Testis (tissue), 3 donors: ENCODE measurements around the gene RBM20. TPM values are rescaled to one million over a fixed set of nuclear protein-coding genes. Genes with fewer than 3 reads are reported as not detected.

ENCODE experiments used
- DNase-seq: peaks from one replicate; pipeline ENCODE4 v3.0.0-alpha.2; 2019
- H3K27ac ChIP-seq, 2 donors: fragments of 200-600 bp; sonication (generic); one replicate each; pipeline ENCODE4 v1.5.1; 2019
- H3K27me3 ChIP-seq: fragments of 200-600 bp; sonication (generic); one replicate; pipeline ENCODE4 v1.5.1; 2019
- H3K36me3 ChIP-seq: fragments of 200-600 bp; sonication (generic); one replicate; pipeline ENCODE4 v1.5.1; 2017; ENCODE audit warnings: low read depth; ENCODE audit errors: missing control alignments
- H3K4me1 ChIP-seq: fragments of 200-600 bp; sonication (generic); one replicate; pipeline ENCODE4 v1.5.1; 2019
- H3K4me3 ChIP-seq, 2 donors: fragments of 200-600 bp; sonication (generic); one replicate each; pipeline ENCODE4 v1.5.1; 2017 to 2019
- H3K9me3 ChIP-seq: fragments of 200-600 bp; sonication (generic); one replicate; pipeline ENCODE4 v1.5.1; 2017
- POLR2A ChIP-seq: fragments of 450-650 bp; IDR thresholded peaks from one replicate; pipeline ENCODE4 v1.6.1; 2017; ENCODE audit warnings: antibody characterized with exemption, mild to moderate bottlenecking, moderate library complexity
- WGBS, 2 donors: methylation state at CpG; one replicate each; pipeline ENCODE4 v1.1.5; 2018; 5-methylcytosine and 5-hydroxymethylcytosine counted together
- intact Hi-C: fragments of 100-400 bp; cut with DNase I; formaldehyde crosslinking; loops from one replicate; pipeline ENCODE4 v1.15.1; 2023; ENCODE audit warnings: low total_unique reads
- polyA plus RNA-seq: library from polyadenylated mRNA; stranded (reverse); fragments of 350-450 nt; fragmentation: Illumina TruSeq; extraction: RNeasy Lipid Tissue Mini Kit (QIAGEN cat#74804); gene quantifications from one replicate; pipeline ENCODE4 v1.2.3, GENCODE V29; 2014; ENCODE audit warnings: low read depth, low replicate concordance; ENCODE audit not compliant: insufficient read depth
- total RNA-seq, 2 donors: library from RNA; depleted of rRNA; stranded (reverse); fragments of >200 nt; gene quantifications; one replicate each; pipeline ENCODE4 v1.2.3, GENCODE V29; 2016
- TF ChIP-seq, protein P1 (sequence below), 3 experiments: fragments of 450-650 bp in 2 of 3; fragments of 200-600 bp in 1 of 3; sonication (generic) in 1 of 3; IDR thresholded peaks; one replicate each; pipeline ENCODE4 v1.5.1; 2016 to 2019; ENCODE audit warnings: antibody characterized with exemption in 3 of 3, mild to moderate bottlenecking in 2 of 3, moderate library complexity in 1 of 3

The RBM20 gene
- total and polyA plus RNA-seq, 3 donors from 2014 or later = 1.7 to 5.3 (median 3.1) TPM

DNA sequence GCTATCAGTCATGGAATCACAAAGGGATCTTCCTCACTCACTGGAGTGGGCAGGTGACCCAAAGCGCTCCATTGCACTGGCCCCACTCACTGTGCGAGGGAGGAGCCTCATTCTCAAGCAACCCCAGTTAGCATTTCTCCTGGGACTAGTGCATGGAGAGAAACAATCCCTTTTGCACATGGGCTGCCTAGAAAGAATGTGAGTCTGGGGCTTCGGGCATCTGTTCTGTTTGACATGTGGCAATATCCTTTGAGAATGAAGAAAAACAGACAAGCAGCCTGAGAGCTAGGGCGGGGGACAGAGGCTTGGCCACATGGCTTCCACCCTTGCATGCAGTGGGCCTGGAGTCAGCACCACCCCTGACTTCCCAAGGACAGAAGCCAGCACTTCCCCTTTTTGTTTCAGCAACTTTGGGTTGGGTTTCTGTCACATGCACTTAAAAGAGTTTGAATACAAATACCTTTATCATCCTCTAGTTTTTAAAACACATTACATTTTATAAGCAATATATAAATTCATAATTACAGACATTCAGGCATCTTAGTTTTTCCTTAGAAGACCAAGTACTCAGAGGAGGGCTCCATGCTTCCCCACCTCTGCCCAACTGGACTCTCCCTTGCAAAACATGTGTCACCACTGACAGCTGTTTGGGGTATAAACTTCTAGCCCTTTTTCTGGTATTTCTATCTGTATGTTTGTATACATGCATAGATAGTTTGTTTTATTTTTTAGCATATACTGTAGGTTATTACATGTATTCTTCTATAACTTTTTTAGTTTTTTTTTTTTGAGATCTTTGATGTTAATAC is 73.8 kb downstream of the RBM20 start:
- no peak for DNase-seq
- TF ChIP-seq, protein P1, sequence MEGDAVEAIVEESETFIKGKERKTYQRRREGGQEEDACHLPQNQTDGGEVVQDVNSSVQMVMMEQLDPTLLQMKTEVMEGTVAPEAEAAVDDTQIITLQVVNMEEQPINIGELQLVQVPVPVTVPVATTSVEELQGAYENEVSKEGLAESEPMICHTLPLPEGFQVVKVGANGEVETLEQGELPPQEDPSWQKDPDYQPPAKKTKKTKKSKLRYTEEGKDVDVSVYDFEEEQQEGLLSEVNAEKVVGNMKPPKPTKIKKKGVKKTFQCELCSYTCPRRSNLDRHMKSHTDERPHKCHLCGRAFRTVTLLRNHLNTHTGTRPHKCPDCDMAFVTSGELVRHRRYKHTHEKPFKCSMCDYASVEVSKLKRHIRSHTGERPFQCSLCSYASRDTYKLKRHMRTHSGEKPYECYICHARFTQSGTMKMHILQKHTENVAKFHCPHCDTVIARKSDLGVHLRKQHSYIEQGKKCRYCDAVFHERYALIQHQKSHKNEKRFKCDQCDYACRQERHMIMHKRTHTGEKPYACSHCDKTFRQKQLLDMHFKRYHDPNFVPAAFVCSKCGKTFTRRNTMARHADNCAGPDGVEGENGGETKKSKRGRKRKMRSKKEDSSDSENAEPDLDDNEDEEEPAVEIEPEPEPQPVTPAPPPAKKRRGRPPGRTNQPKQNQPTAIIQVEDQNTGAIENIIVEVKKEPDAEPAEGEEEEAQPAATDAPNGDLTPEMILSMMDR (IDR thresholded peaks at IDR 0.05) = no peak
- no peak for TF ChIP-seq POLR2A
- 73 to 95% methylated on average over 4 of the region's 4 CpGs for WGBS, 2 donors
- intact Hi-C loops = no loop called here
- H3K4me3 ChIP-seq = no peak overlapping the region
- no peaks in the 10 kb centered on the region for H3K9me3 ChIP-seq
- H3K4me1 ChIP-seq = no peaks in the 10 kb centered on the region
- H3K27ac ChIP-seq = no peak overlapping the region
- no peaks in the 10 kb centered on the region for H3K36me3 ChIP-seq
- H3K27me3 ChIP-seq = no peaks in the 10 kb centered on the region

DNA sequence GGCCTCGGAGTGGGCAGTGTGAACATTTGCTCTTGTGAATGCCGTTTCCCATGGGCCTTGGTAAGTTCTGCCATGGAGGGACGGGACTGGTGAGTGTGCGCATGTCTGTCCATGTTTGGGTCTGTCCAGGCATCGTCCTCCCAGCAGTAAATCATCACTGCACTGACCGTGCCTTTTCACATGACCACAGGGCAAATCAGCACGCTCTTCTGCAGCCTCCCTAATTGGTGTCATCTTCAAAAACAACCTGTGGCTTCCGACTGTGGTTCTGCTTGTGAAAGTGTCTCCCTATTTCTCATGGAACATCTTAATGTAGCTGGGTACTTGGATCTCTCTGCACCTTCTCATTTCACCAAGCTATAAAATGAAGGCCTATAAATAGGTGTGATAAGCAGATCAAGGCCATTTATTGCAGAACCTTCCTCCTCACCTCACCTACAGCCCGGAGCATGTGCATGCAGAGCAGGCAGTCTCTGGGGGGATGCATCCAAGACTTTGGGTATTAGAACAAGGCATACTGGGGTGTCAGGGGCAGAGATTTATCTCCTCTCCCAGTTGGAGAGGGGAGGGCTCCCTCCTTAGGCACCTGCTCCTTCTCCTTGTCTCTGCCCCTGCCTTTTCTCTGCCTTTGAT is 77.4 kb downstream of the RBM20 start:
- TF ChIP-seq POLR2A = no peak
- TF ChIP-seq, protein P1 (IDR thresholded peaks at IDR 0.05) = no peak
- DNase-seq = no peak
- WGBS, 2 donors = 87 to 91% methylated on average over 9 of the region's 9 CpGs

DNA sequence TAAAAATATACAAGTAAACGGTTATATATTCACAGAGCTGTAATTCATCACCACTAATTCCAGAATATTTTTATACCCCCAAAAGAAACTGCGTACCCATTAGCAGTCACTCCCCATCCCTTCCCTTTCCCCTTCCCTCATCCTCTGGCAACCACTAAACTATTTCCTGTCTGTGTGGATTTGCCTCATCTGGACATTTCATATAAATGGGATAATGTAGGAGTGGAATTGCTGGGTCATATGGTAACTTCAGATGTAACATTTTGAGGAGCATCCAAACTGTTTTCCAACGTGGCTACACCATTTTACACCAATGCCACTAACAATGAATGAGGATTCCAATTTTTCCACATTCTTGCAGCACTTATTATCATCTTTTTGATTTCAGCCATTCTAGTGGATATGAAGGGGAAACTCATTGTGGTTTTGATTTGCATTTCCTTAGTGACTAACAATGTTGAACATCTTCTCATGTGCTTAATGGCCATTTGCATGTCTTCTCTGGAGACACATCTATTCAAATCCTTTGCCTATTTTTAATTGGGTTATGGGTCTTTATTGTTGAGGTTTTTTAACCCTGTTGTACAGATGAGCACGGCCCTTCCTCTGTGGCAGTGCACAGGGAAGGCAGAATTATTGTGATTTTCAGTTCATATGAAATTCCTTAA is 79.2 kb downstream of the RBM20 start:
- Histone ChIP-seq H3K4me3 (no peak overlapping the region), H3K27ac (no peak overlapping the region), H3K36me3 (no peaks in the 10 kb centered on the region), H3K9me3 (no peaks in the 10 kb centered on the region), H3K4me1 (no peaks in the 10 kb centered on the region), H3K27me3 (no peaks in the 10 kb centered on the region)
- DNase-seq = no peak
- 81 to 86% methylated on average over 4 of the region's 4 CpGs for WGBS, 2 donors
- intact Hi-C loops = no loop called here
- TF ChIP-seq, protein P1 (IDR thresholded peaks at IDR 0.05) = no peak
- no peak for TF ChIP-seq POLR2A

More for the DNA sequence above, 77.4 kb downstream of the RBM20 start:
- intact Hi-C loops = no loop called here
- H3K9me3 ChIP-seq = no peaks in the 10 kb centered on the region
- no peak overlapping the region for H3K27ac ChIP-seq
- H3K4me3 ChIP-seq = no peak overlapping the region
- no peaks in the 10 kb centered on the region for H3K36me3 ChIP-seq
- H3K4me1 ChIP-seq = no peaks in the 10 kb centered on the region
- H3K27me3 ChIP-seq = no peaks in the 10 kb centered on the region

DNA sequence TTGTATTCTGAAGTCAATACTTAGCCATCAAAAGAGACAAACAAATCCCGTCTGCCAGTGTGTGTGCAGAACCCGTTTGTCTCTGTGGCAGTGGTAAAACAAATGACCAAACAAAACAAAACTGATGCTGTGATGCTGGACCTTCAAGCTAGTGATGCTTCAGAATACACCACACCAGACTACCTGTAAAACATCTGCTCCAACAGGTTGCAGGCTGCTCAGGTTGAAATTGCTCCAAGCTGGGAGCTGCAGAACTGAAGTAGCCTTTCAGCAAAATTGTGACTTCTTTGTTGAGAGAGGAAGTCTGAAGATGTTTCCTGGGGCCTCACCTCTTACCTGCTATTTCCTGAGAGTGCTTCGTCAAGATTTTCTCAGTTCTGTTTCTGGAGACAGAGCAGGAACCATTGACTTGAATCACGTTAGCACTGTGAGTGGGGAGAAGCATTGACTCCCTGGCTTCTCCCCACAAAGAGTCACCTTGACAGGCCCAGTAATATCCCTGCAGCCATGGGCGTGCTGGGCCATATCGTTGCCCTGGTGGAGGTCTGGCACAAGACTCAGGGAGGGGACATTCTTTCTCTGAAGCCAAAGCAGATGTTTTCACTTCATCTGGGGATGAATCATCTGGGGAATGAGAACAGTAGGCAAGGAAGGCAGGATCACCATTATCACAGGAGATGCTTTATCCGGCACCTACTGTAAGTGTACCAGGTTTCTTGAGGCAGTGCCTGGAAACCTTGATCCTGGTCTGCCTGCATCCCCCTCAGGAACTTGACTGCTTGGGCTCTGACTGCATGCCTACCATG is 80.2 kb downstream of the RBM20 start:
- Histone ChIP-seq H3K36me3 (no peaks in the 10 kb centered on the region), H3K27me3 (no peaks in the 10 kb centered on the region), H3K4me1 (no peaks in the 10 kb centered on the region), H3K27ac (no peak overlapping the region), H3K4me3 (no peak overlapping the region), H3K9me3 (no peaks in the 10 kb centered on the region)
- DNase-seq = no peak
- TF ChIP-seq POLR2A = no peak
- TF ChIP-seq, protein P1 (IDR thresholded peaks at IDR 0.05) = no peak
- 78 to 79% methylated on average over 5 to 7 of the region's 7 CpGs for WGBS, 2 donors
- intact Hi-C loops = no loop called here
